T47D (cell line): ENCODE measurements around the gene MRPL43.

Experiments
- DNase-seq, 2 experiments: peaks; one replicate each; pipeline versions ENCODE4 v3.0.0 to v3.0.0-alpha.2; 2011 to 2012; ENCODE audit warnings: low read depth in 1 of 2, low spot score in 1 of 2
- JUND ChIP-seq: IDR thresholded peaks from 2 replicates; pipeline ENCODE4 v1.6.1; 2012; ENCODE audit warnings: low read depth
- in situ Hi-C: cut with HindIII; loops from 2 replicates; pipeline ENCODE4 v1.10.0; 2016; ENCODE audit warnings: low sequenced_read_pairs, low pct_unique_long_range_greater_than_20kb

Gene MRPL43

DNA sequence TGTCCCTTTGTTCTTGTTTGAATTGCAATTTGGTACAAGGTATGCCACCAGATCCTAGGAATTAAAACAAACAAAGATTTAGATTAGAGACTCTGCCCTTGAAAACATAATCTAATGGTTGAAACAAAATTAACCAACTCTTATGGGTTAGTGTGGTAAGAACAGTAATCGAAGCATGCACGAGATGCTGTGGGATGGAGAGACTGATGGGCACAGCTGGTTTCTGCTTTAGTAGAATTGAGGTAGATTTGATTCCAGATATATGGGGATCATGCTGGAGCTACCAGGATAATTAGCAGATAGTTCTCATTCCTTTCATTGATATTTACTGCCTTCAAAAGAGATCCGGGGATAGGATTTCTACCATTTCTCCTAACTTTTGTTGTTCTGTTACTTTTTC lies 38.4 kb downstream of the MRPL43 start:
- no peak for TF ChIP-seq JUND
- no peak for DNase-seq
- in situ Hi-C loops, result no loop called here

DNA sequence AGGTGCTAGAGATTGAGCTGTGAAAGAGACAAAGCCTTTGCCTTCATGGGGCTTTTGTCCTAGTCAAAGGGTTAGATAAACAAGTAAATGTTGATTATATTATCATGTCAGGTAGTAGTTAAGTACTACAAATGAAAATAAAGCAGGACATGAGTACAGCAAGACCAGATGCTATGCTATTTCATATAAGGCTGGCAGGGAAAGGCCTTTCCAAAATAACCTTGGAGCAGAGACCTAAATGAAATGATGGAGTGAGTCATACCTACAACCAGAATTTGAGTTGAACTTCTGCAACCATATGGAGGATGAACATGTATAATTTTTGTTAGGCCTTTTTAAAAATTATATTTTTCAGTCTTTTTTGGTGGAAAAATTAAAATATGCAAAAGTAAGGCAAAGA lies 41.5 kb downstream of the MRPL43 start:
- in situ Hi-C loops, result no loop called here
- TF ChIP-seq JUND, result no peak
- no peak for DNase-seq

DNA sequence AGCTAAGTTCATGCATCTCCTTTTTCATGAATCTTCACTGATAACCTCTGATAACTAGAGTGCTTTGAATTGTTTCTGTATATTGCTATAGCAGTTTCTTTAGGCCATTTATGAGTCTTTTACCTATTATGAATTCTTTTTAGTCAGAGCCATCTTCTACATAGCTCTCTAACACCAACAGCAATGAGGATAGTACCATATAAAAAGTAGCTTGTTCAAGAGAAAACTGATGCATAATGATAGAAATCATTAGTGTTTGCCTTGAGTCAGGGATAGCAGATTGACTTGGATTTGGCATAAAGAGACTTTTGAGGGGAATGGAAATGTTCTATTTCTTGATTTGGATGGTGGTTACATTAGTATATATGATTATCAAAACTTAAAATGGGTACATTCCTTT lies 43.8 kb downstream of the MRPL43 start:
- no peak for TF ChIP-seq JUND
- in situ Hi-C loops, result no loop called here
- no peak for DNase-seq

GRCh38 chr10:100942229-100942628 lies 45.1 kb downstream of the MRPL43 start:
- no peak for TF ChIP-seq JUND
- no peak for DNase-seq
- in situ Hi-C loops, result no loop called here

DNA sequence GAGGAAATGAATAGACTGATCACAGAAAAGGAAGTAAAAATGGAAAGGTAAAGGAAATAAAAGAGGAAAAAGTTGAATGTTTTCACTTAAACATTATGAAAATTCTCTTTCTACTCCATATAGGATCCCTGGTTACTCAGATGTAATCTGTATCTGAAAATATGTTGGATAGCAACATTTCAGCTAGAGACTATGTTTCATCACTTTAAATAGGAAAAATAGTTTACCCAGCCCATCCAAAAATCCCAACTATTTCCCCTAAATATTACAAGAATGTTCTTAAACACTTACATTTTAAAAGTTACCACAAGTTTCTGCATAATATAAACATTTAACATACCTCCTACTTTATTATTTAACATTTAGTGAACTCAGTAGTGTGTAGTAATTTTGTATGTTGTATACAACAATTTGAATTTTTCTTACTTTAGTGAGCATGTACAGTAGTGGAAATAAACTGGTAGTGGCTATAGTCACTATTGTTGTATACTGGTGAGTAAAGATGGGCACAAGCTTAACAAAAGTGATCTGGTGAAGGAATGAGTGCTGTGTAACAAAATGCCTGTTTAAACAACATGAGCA lies 47.4 kb downstream of the MRPL43 start:
- no peak for DNase-seq
- TF ChIP-seq JUND, result no peak
- in situ Hi-C loops, result no loop called here
